Activated T-cell treated with anti-CD3 and anti-CD28 coated beads for 1 hour (primary cell): Measurements from ENCODE around the gene SPACDR.
"Not testable (repeated sequence)": the region's sequence is repeated elsewhere in the genome, so short reads cannot be mapped to it uniquely, and the experiment has no call there.

Experiments used
- DNase-seq: peaks from one replicate; pipeline ENCODE4 v3.0.0-alpha.2; 2020; ENCODE audit warnings: low read depth

Gene SPACDR

DNA sequence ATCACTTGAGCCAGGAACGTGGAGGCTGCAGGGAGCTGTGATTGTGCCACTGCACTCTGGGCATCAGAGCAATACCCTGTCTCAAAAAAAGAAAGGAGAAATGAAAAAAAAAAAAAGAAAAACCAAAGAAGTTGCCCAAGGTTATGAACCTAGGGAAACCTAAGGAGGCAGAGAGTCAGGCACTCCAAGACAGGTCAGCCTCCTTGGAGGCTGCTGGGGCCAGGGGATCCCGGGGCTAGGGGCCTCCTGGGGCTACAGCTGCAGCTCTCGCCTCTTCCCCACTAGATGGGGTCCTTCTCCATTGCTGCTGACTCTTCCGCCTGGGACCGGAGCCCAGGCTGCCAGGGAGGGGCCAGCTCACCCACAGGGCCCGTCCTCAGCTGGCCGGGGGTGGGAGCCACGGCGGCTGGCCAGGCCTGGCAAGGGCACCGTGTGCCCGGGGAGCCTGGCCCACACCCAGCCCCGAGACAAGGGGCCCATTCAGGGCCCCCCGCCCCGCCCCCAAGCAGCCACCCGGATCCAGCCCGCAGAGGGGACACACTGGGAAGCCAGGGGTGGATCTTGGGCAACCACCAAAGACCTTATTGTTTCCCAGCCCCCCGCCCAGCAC, 1.7 kb upstream of the SPACDR start:
- DNase-seq, result no peak

GRCh38 chr7:100465299-100465698, 1.2 kb upstream of the SPACDR start:
- no peak for DNase-seq

DNA sequence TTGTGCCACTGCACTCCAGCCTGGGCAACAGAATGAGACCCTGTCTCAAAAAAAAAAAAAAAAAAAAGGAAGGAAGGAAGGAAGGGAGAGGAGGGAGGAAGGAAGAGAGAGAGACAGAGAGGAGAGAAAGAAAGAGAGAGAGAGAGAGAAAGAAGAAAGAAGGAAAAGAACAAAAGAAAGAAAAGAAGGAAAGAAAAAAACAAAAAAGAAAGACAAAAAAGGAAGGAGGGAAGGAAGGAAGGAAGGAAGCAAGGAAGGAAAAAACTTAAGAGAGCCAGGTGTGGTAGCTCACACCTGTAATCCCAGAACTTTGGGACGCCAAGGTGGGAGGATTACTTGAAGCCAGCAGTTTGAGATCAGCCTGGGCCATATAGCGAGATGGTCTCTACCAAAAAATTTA, 731 bp upstream of the SPACDR start:
- no peak for DNase-seq

- DNase-seq, result no peak
Observed at GRCh38 chr7:100457033-100457432, 7.0 kb downstream of the SPACDR start.

- DNase-seq, result no peak
Observed at GRCh38 chr7:100456562-100456961, 7.5 kb downstream of the SPACDR start.

DNA sequence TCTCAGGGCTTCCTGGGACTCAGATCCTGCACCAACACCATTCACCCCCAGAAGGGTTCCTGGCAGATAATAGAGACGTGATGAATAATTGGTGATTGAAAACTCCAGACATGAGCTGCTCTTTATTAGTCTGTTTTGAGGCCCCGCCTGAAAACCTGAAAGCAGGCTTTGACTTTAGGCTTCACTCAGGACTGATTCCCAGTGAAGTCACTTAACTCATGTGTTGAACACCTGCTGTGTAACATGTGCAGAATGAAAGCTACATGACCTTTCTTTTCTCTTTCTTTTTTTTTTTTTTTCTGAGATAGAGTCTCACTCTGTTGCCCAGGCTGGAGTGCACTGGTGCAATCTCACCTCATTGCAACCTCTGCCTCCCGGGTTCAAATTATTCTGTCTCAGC, 8.9 kb downstream of the SPACDR start:
- no peak for DNase-seq

DNA sequence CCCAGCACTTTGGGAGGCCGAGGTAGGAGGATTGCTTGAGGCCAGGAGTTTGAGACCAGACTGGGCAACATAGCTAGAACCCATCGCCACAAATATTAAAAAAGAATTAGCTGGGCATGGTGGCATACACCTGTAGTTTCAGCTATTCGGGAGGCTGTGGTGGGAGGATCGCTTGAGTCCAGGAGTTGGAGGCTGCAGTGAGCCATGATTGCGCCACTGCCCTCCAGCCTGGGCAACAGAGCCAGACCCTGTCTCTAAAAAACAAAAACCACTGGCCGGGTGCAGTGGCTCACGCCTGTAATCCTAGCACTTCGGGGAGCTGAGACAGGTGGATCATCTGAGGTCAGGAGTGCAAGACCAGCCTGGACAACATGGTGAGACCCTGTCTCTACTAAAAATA, 10.2 kb downstream of the SPACDR start:
- not testable (repeated sequence) for DNase-seq

DNA sequence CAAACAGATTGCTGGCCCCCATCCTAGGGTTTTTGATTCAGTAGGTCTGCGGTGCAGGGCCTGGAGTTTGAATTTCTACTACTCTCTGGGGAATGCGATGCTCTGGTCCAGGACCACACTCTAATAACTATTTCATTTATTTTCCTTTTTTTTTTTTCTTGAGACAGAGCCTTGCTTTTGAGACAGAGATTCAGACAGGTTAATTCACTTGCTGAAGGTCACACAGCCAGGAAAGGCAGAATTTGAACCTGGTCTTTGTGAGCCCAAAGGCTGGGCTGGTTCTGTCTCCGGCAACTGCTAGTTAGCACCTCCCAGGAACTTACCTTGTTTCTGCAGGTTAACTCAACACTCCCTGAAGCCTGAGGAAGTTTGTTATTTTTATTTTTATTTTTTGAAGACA, 11.5 kb downstream of the SPACDR start:
- no peak for DNase-seq

DNA sequence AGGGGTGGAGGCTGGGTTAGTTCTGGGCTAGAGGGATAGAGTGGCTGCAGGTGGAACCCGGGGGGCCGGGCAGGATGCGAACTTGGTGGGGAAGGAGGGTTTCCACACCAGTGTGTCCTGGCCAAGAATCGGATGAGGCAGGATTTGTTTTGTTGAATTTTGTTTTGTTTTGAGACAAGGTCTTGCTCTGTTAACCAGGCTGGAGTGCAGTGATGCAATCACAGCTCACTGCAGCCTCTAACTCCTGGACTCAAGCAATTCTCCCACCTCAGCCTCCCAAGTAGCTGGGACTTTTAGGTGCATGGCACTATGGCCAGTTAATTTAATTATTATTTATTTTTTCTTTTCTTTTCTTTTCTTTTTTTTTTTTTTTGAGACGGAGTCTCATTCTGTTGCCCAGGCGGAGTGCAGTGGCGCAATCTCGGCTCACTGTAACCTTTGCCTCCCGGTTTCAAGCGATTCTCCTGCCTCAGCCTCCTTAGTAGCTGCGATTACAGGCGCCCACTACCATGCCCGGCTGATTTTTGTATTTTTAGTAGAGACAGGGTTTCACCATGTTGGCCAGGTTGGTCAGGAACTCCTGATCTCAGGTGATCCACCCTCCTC, 14.8 kb downstream of the SPACDR start:
- no peak for DNase-seq

DNA sequence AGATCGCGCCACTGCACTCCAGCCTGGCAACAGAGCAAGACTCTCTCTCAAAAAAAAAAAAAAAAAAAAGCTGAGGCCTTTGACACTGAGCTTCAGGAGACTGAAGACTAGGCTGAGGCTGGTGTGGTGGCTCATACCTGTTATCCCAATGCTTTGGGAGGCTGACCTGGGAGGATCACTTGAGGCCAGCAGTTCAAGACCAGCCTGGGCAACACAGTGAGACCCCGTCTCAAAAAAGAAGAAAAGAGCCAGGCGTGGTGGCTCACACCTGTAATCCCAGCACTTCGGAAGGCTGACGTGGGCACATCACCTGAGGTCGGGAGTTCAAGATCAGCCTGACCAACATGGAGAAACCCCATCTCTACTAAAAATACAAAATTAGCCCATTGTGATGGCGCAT, 16.7 kb downstream of the SPACDR start:
- not testable (repeated sequence) for DNase-seq

GRCh38 chr7:100446040-100446439, 18.0 kb downstream of the SPACDR start:
- no peak for DNase-seq

DNA sequence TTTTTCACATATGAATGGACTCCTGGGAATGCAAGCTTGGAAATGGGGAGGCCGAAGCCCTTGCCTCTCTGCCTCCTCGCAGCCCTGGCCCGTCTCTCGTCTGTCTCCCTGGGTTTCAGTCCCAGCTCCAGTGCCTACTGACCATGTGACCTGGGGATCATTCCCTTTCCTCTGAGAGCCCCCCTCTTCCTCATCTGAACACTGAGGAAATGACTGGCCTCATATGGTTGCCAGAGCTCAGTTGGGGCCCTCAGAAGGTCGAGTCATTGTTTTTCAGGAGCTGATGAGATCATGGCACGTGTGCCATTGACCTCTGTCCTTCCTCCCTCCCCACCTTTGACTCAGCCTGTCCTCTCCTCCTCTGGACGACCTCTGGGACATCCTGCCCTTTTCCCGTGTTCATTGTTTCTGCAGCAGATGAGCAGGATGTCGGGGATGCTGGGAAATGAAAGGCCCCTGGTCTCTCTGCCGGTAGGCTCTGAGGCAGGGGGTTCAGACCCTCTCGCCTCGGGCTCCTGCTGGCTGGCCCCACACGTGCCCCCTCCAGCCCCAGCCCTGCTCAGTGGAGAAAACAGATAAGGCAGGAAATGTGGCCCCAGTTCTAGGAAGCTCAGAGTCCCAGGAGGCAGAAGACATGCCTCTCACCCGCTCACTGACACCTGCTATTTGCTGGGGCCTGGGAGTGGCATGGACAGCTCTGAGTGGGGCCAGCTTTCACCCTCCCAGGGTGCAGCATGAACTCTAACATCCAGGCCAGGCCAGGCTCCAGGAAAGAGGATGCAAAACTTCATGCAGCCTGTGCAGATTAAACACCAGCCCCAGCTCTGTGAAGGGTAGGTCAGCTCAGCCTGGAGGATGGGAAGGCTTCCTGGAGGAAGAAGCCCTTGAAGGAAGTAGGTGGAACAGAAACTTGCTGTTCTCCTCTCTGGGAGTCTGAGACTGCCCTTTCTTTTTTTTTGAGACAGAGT, 19.5 kb downstream of the SPACDR start:
- DNase-seq, result no peak

DNA sequence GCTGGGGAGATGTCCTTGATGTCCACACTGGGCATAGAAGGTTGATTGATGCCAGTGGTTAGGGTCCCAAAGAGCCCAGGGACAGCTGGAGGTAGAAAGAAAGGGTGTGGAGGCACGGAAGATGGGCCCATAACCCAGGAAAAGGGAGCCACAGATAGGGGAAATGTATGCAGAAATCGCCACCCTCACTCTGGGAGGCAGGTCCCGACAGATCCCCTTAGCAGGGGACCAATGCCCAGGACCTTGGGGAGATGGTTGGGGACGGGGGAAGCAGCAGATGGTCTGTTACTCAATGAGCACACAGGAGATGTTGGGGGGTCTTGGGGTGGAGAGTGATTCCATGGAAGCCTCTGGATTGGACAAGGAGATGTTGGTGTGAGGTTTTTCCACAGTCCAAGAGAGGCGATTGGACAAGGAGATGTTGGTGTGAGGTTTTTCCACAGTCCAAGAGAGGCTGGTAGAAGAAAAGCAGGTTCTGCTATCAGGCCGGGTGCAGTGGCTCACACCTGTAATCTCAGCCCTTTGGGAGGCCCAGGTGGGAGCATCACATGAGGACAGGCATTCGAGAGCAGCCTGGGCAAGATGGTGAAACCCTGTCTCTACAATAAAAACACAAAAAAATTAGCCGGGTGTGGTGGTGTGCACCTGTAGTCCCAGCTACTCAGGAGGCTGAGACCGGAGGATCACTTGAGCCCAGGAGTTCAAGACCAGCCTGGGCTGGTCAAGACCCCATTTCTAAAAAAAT, 20.8 kb downstream of the SPACDR start:
- no peak for DNase-seq

DNA sequence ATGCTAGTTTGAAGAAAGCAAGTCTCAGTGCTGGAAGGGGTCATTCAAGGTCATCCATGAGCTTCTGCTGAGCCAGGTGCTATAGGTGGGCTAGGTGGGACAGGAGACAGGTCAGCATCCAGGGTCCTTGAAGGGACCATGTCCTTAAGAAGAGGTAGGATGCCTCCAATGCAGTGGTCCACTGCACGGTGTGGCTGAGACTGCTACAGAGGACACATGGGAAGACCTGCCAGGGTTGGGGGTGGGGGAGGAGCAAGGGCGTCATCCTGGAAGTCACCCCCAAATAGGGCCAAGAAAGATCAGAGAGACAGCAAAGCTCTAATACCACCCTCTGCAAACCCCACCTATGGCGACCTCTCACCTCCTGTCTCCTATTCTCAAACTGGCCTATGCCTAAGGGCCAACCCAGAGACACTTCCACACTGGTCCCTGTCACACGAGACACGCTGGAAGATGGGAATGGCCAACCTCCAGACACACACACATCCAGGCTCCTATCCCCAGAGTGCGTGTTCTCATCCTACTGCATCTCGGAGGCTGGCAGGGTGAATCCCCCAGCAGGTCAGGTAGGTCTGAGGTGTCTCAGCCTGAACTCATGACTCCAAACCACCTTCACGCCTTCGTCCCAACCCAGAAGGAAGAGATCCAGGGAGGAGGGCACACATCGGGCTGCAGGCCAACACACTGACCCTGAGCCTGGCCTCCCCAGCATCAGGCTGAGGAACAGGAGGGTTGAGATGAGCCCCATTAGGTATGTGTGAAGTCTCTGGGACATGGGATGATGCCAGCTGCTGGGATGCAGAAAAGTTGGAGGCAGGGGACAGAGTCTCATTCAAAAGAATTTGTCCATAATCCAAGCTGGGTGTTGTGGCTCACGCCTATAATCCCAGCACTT, 22.2 kb downstream of the SPACDR start:
- DNase-seq, result no peak

- not testable (repeated sequence) for DNase-seq
Observed at GRCh38 chr7:100439244-100439643, 24.8 kb downstream of the SPACDR start.

DNA sequence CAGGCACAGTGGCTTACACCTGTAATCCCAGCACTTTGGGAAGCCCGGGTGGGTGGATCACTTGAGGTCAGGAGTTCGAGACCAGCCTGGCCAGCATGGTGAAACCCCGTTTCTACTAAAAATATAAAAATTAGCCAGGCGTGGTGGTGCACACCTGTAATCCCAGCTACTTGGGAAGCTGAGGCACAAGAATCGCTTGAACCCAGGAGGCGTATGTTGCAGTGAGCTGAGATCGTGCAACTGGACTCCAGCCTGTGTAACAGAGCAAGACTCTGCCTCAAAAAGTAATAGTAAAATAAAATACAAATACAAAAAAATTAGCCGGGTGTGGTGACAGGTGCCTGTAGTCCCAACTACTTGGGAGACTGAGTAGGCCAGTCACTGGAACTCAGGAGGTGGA, 25.3 kb downstream of the SPACDR start:
- DNase-seq, result not testable (repeated sequence)

DNA sequence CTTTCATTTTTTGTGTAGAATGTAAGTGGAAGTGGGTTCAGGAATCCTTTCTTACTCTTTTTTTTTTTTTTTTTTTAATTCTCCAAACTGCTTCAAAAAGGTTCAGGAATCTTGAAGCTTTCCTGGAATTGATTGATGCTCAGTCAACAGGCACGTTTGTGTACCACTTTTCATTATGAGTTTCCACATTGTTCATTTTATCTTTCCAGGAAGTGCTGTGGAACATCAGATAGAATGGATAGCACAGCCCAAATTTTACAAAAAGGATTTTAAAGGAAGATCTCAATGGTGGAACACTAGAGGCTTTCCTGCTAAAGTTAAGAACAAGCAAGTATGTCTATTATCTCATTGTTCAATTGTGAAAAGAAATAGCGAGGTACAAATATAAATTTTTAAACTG, 25.9 kb downstream of the SPACDR start:
- DNase-seq, result no peak

- DNase-seq, result no peak
Observed at GRCh38 chr7:100437150-100438100, 26.6 kb downstream of the SPACDR start.

DNA sequence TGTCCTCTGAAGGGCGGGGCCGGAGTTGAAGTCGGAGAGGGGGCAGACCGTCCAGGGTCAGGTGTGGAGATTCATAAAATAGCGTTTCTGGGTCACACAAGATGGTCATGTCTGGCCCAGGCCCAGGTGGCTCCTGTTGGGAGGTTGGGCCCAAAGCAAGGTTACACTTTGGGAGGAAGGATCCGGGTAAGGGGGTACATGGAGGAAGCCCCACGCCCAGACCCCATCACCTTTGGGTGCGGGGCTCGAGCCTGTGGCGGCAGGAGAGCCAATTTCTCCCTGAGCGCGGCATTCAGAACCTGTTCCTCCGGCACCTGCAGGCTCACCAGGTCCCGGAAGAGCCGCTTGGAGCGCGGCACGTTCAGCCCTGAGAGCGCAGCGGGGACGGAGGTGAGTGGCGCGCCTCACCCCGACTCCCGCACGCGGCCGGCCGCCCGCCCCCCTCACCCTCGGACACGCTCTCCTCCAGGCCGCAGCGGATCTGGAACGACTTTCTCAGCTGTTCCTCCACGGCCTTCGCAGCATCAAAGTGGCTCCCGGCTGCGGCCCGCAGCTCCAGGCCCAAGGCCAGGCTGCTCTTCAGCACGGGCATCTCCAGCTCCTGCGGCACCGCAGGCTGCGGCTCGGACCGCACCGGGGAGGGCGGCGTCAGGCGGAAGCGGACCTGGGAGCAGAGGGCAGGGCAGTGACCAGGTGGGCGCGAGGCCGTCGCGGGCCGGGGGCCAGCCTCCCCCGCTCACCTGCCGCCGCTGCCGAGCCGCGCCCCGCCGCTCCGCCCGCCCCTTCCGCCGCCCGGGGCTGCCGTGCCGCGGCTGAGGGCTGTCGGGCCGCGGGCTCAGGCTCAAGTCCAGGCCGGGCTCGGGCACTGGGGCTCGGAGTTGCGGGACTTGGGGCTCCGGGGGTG, 28.4 kb downstream of the SPACDR start:
- DNase-seq, result peak; percentile 48
